GM12874 (cell line): ENCODE results near the gene STK32A.

Experiments
- CTCF ChIP-seq: IDR thresholded peaks from 2 replicates; pipeline ENCODE4 v1.5.1; 2011; ENCODE audit warnings: low read depth, mild to moderate bottlenecking, control low read depth, low read length, moderate library complexity; ENCODE audit not compliant: insufficient read depth

STK32A gene

DNA sequence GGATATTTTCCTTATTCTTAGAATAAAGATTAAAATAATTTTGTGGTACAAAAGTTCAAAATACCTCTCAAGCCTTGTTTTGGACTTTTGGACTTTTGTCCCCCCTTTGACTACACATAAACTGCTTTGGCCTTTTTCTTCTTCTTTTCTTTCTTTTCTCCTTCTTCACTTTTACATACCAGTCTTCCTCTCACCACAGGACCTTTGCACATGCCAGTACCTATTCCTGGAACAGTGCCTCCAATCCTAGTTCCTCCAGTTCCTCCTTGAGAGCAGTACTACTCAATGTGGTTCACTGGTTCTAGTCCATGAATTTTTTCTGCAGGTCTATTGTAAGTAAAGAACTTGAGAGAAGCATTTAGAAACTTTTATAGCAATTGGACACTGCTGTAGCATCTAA is 136.5 kb downstream of the STK32A start:
- no peak for TF ChIP-seq CTCF

DNA sequence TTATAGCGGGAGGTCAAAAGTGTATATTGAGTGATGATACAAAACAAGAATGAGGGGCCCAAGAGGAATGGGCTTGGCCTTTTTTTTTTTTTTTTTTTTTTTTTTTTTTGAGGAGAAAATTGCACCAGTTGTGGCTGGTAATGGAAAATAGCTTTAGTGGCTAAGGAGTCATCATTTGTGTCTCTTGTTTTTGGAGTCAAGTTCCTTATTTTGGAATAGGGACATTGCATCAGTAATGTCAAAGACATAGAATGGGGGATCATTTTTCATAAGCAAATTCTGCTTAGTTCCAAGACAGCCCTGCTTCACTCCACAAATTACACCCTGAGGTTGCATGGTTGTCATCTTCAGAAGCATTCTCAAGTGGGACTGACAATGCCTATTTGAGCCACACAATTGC is 137.4 kb downstream of the STK32A start:
- TF ChIP-seq CTCF, result no peak

GRCh38 chr5:147373328-147373727 is 138.5 kb downstream of the STK32A start:
- TF ChIP-seq CTCF, result no peak

- TF ChIP-seq CTCF, result no peak
Observed at GRCh38 chr5:147375151-147375550, 140.3 kb downstream of the STK32A start.

- TF ChIP-seq CTCF, result no peak
Observed at GRCh38 chr5:147377682-147378081, 142.9 kb downstream of the STK32A start.

DNA sequence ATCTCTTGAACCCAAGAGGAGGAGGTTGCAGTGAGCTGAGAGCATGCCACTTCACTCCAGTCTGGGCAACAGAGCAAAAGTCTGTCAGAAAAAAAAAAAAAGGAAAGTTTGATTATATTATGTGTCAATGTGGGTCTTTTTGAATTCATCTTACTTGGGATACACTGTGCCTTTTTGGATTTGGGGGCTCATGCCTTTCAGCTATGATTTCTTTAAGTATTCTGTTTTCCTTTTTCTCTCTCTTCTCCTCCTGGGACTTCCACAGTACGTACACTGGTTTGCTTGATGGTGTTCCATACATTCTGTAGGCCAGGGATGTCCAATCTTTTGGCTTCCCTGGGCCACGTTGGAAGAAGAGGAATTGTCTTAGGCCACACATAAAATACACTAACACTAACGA is 146.7 kb downstream of the STK32A start:
- no peak for TF ChIP-seq CTCF

- no peak for TF ChIP-seq CTCF
Observed at GRCh38 chr5:147382776-147383175, 147.9 kb downstream of the STK32A start.

DNA sequence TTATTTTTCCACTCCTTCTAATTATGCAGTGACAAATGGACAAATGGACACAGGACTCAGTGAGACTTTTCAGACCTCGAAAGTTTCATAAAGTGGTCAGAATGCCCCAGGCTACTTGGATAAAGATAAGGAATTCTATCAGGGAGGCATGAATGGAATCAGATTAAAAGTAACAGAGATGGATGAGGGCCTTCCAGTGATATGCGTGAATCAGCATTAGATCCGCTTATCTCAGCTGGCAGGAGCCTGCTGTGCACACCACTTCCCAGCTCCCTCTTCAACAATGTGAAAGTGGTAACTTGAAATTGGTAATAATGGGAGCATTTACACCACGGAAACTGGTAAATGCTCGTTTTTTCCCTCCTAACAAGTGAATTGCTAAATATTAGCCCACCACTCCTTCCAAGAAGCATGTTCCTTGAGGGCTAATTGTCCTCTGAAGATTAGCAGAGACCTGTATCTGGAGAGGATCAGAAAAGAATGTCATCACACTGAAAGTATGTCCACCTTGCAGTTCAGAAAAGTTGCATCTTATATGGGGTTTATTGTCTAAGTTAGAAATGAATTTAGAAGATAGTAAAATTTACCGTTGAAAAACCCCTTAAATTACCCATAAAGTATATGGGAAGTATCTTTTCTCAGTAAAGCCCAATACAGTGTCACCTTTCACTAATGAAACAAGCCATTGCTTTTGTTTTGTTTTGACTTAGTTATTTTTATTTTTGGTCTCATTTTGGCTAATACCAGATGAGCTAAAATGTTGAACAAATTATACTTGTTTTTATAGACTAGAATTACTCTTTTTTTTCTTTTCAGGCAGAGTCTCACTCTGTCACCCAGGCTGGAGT is 149.7 kb downstream of the STK32A start:
- no peak for TF ChIP-seq CTCF
